ENCODE results near the gene KLF15. TPM values are rescaled to one million over a fixed set of nuclear protein-coding genes. Genes with fewer than 3 reads are reported as not detected.

The KLF15 gene
- total and polyA plus RNA-seq, 2 of the 8 experiments (the other 6 are each of a cell fraction or from before 2014, with no cell fraction given) = 15.7 to 19.5 TPM

GRCh38 chr3:126369490-126369889 lies 12.3 kb upstream of the KLF15 start:
- no peak overlapping the region for H3K4me3 ChIP-seq (ENCODE audit: extremely low read depth in 1 of 4, insufficient read depth in 2 of 4, low read depth in 3 of 4, low read length in 4 of 4)
- no peak overlapping the region for H2BK20ac ChIP-seq (ENCODE audit: low read length)
- H4K20me1 ChIP-seq (replicated peaks in 1 of 2; ENCODE audit: control insufficient read depth in 1 of 2, insufficient read depth in 2 of 2, low read length in 2 of 2) = no peaks in the 10 kb centered on the region
- ChIA-PET CTCF (ENCODE audit: partially characterized antibody) (interaction anchor here (1.6 kb wide), 1 partner anchor 21 kb away, joined by 3 read pairs; no protein-coding TSS in a partner anchor), POLR2A (ENCODE audit: partially characterized antibody) (no interaction called here)
- H2BK120ac ChIP-seq (replicated peaks; ENCODE audit: low read depth, low read length) = no peak overlapping the region
- H3K23me2 ChIP-seq (ENCODE audit: low read depth, low read length) = no peaks in the 10 kb centered on the region
- no peak overlapping the region for H3K4ac ChIP-seq (replicated peaks; ENCODE audit: insufficient read length, low read depth, low read length)
- no peaks in the 10 kb centered on the region for H3K79me1 ChIP-seq (ENCODE audit: low read depth, low read length)
- no peak for FAIRE-seq
- H3K27me3 ChIP-seq (replicated peaks in 1 of 4; ENCODE audit: control insufficient read depth in 3 of 4, extremely low read depth in 1 of 4, insufficient read depth in 3 of 4, low read length in 3 of 4) = no peaks in the 10 kb centered on the region
- no peak overlapping the region for H4K8ac ChIP-seq (ENCODE audit: extremely low read depth, insufficient read depth, low read length)
- no peak overlapping the region for H2BK15ac ChIP-seq (ENCODE audit: low read length)
- no peaks in the 10 kb centered on the region; a peak in 1 of 8 replicates for H3K36me3 ChIP-seq (ENCODE audit: control insufficient read depth in 2 of 4, insufficient read depth in 4 of 4, low read length in 3 of 4)
- H3K56ac ChIP-seq (replicated peaks; ENCODE audit: insufficient read length, low read depth, low read length) = no peak overlapping the region
- no peak overlapping the region for H3K18ac ChIP-seq (ENCODE audit: extremely low read depth, low read length)
- no peak overlapping the region for H3K27ac ChIP-seq (ENCODE audit: low read depth, low read length)
- H2BK5ac ChIP-seq (ENCODE audit: low read depth, low read length) = no peak overlapping the region
- no peak overlapping the region for H2BK12ac ChIP-seq (ENCODE audit: low read depth, low read length)
- TF ChIP-seq EZH2 (IDR thresholded peaks at IDR 0.05; ENCODE audit: low read depth, low read length, severe bottlenecking) (no peak), SUZ12 (IDR thresholded peaks at IDR 0.05; ENCODE audit: low read length) (no peak), E2F6 (IDR thresholded peaks at IDR 0.05) (no peak), TAF7 (optimal IDR thresholded peaks at IDR 0.05; ENCODE audit: borderline replicate concordance, low read depth, low read length) (no peak), KDM5A (IDR thresholded peaks at IDR 0.05; ENCODE audit: low read length) (no peak), KDM4A (IDR thresholded peaks at IDR 0.05; ENCODE audit: low read depth, low read length, severe bottlenecking) (no peak), SRF (IDR thresholded peaks at IDR 0.05; ENCODE audit: low read depth, low read length) (no peak), TCF12 (IDR thresholded peaks at IDR 0.05; ENCODE audit: low read depth, low read length) (no peak), HDAC6 (IDR thresholded peaks at IDR 0.05; ENCODE audit: low read depth, low read length) (no peak), BRCA1 (IDR thresholded peaks at IDR 0.05; ENCODE audit: low read depth, low read length) (no peak)
- H4K5ac ChIP-seq (ENCODE audit: insufficient read length, low read depth, low read length) = no peak overlapping the region
- H3K14ac ChIP-seq (ENCODE audit: insufficient read length) = no peak overlapping the region
- H3K23ac ChIP-seq (ENCODE audit: insufficient read length) = no peak overlapping the region
- DNase-seq (ENCODE audit: low read depth in 1 of 2, low spot score in 2 of 2) = no peak
- H3K4me1 ChIP-seq (replicated peaks in 1 of 4; ENCODE audit: control insufficient read depth in 3 of 4, insufficient read depth in 4 of 4, low read length in 3 of 4) = peaks cover 0 to 9% (median 2%) of the 10 kb centered on the region in 4 experiments; a peak in 5 of 7 replicates
- H2AFZ ChIP-seq (ENCODE audit: low read length) = no peak overlapping the region
- H2AK5ac ChIP-seq (ENCODE audit: low read depth, low read length) = no peak overlapping the region
- no peaks in the 10 kb centered on the region for H3K79me2 ChIP-seq (ENCODE audit: control insufficient read depth in 1 of 2, insufficient read depth in 2 of 2, low read length in 2 of 2)
- no peak overlapping the region for H3K4me2 ChIP-seq (ENCODE audit: insufficient read depth in 1 of 2, low read depth in 2 of 2, low read length in 2 of 2)
- H3K9me3 ChIP-seq (ENCODE audit: insufficient read depth in 2 of 2, low read depth in 1 of 2, low read length in 1 of 2) = peaks cover 0 to 4% of the 10 kb centered on the region in 2 experiments; a peak in 1 of 4 replicates
- 83% methylated on average over 2 of the region's 2 CpGs; no CpG with 5 or more reads in 1 of the 2 experiments for WGBS, 2 experiments (ENCODE audit: extremely low coverage in 1 of 2, insufficient coverage in 1 of 2, insufficient read length in 1 of 2, insufficient replicate concordance in 2 of 2, low coverage in 1 of 2, low lambda C conversion rate in 2 of 2, missing lambda C conversion rate in 1 of 2)
- H3K9ac ChIP-seq (replicated peaks in 1 of 4; ENCODE audit: extremely low read depth in 1 of 4, low read depth in 3 of 4, low read length in 3 of 4) = no peak overlapping the region
- H4K91ac ChIP-seq (replicated peaks; ENCODE audit: insufficient read length, low read length) = no peak overlapping the region

Data from H1 (cell line).